Cerebellar nuclear complex (tissue), 1 donor: ENCODE results near the gene PRKN.

Experiments
- DNase-seq, 2 experiments: peaks; one replicate each; lab custom pipeline; 2025; lab: John Stamatoyannopoulos, UW

PRKN gene

GRCh38 chr6:161722394-161722793 is 1005.2 kb downstream of the PRKN start:
- no peak for DNase-seq

DNA sequence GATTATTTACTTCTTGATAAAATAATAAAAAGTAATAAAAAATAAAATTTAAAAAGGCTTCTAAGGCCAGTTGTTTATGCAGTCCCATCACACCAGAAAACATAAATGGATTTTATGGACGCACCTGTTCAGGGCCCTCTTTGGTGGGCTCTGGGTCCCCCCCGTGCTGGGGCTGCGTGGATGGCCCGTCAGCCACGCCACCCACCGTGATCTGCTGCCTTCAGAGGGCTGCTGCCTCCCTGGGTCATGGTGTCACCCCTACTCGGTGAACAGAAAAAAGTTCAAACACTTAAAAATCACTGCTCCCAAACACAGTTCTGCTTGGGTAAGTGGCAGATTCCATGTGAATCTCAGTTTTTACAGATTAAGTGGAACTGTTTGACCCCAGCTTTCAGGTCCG is 1006.1 kb downstream of the PRKN start:
- DNase-seq: no peak

DNA sequence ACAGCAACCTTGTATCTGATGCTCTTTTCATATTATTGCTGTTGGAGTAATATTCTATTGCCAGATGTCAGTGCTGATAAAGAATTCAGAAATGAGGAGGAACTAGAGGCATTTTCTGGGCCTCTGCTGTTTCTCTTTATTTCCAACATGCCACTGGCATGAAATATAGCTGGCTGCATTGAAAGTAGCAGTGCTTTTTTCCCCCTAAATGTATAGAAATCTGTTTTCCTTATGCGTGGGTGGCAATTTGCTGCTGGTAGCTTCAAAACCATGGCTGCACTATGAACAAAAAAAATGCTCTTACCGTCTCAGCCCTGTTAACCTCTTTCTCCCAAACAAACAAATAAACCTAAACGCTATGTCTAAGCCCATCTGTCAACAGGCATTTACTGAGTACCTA is 1011.4 kb downstream of the PRKN start:
- no peak for DNase-seq

DNA sequence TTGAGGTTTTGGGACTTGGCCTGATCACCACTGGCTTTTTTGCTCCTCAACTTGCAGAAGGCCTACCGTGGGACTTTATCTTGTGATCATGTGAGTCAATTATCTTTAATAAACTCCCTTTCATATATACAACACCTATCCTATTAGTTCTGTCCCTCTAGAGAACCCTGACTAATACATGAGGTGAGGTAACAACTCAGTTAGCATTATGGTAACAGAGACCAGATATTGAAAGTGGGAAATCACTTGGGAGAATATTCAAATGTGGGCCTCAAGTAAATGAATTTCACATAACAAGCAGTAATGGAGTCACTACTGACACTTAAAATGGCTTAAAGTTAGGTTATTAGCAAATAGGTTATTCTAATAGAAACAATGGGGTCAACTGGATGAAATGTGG is 1015.6 kb downstream of the PRKN start:
- DNase-seq: no peak

DNA sequence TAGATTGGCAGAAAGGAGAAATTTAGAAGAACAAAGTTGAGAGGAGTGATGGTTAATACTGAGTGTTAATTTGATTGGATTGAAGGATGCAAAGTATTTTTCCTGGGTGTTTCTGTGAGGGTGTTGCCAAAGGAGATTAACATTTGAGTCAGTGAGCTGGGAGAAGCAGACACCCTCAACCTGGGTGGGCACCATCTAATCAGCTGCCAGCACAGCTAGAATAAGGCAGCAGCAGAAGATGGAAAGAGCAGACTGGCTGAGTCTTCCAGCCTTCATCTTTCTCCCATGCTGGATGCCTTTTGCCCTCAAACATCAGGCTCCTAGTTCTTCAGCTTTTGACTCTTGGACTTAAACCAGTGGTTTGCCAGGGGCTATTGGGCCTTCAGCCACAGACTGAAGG is 1016.1 kb downstream of the PRKN start:
- DNase-seq: no peak

DNA sequence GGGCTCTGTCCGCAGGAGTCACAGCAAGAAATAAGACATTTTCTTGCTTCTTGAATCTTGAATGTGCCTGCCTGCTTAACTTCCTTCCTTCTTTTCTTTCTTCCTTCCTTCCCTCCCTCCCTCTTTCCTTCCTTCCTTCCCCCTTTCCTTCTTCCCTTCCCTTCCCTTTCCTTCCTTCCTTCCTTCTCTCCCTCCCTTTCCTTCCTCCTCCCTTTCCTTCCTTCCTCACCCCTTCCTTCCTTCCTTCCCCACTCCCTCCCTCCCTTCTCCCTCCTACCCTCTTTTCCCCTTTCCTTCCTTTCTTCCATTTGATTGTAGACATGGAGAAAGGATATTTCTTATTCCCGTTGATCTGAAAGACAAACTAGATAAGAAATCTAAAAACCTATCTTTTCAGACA is 1016.9 kb downstream of the PRKN start:
- no peak for DNase-seq

DNA sequence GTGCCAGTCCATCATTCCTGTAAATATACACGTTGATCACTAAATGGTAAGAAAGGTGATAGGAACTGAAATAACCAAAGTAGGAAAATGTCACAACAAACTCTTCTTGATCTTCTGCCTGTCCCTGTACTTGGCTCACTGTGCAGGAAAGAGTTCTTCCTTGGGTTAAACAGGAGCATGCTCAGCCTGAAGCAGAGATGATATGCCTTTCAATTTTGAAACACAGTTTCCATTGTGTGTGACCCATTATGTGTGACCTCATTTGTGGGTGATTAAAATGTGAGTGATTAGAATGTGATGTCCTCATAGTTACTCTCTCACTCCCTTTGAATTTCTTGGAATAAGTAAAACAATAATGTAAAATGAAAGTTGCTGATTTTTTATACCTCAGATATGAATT is 1026.5 kb downstream of the PRKN start:
- DNase-seq: no peak

DNA sequence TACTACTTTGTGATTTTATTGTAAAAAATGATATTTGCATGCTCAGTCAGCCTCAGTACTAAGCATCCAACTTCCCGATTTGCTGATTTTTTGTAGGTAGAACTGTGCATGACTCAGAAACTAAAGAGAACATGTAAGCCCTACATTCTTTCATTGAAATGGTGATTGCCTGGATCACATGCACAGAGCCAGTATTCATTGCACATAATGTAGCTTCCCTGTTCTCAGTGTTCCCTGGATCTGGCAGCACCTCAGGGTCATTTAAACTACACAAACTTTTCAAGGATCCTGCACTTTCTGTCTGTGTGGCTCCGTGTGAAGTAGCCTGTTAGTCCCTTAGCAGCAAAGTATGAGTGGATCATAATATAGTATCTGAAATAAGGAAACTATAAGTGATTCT is 1030.8 kb downstream of the PRKN start:
- no peak for DNase-seq

GRCh38 chr6:161694995-161695394 is 1032.6 kb downstream of the PRKN start:
- DNase-seq: no peak

- DNase-seq: no peak
Measured at GRCh38 chr6:161686655-161687054, 1040.9 kb downstream of the PRKN start.

GRCh38 chr6:161684731-161685475 is 1042.7 kb downstream of the PRKN start:
- DNase-seq: no peak

GRCh38 chr6:161683400-161683799 is 1044.2 kb downstream of the PRKN start:
- DNase-seq: no peak

- no peak for DNase-seq
Measured at GRCh38 chr6:161682982-161683381, 1044.6 kb downstream of the PRKN start.

DNA sequence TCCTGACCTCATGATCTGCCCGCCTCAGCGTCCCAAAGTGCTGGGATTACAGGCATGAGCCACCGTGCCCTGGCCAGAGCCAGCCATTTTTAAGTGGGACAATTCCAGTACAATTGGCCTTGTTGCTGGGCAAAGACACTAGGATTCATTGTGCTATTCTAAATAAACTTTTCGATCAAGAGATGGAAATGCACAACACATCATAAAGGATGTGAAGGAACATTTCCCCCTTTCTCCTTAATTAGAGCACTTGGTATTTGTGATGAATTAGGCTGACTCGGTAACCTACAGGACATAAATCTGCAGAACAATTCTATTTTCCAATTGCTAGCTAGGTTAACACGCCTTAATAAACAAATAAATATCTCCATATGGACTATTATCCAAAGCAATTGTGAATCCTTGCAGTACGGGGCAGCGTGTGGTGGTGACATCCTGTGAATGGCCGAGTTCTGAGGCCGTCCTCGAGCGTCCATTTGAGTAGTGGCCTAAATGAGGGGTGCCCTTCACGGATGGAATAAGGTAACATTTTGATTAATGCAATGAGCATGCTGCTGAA is 1047.5 kb downstream of the PRKN start:
- DNase-seq: no peak

DNA sequence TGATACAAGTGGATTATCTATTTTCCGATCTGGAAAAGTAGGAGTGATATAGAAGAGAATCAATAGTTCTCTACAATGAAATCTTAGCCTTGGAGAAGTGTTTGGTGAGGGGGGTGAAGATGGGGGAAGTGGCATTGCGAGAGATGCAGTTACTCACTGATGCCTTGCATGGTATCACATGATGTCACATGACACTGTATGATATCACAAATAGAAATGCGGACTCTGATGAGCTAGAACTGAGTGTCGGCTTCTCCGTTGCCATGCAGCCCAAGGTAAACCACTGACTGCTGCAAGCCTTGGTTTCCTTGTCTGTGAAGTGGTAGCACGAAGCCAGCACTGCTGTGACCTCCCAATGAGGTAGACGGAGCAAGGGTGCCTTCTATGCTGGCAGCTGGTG is 1050.4 kb downstream of the PRKN start:
- no peak for DNase-seq

DNA sequence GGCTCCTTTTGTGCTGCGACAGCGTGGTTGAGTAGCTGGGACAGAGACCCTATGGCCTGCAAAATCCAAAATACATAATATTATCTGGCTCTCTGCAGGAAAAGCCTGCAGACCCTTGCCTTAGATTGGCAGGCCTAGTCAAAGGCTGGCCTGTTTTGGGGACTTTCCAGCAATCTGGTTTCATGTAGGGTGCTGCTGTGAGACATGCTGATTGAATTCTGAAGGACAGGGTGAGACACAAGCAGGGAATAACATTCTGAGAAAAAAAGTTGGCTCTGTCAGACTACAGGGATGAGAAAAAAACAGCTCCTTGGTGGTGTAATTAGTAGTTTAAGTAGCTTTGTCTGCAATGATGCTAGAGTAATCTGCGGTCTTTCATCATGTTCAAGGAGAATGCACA is 1051.0 kb downstream of the PRKN start:
- no peak for DNase-seq

DNA sequence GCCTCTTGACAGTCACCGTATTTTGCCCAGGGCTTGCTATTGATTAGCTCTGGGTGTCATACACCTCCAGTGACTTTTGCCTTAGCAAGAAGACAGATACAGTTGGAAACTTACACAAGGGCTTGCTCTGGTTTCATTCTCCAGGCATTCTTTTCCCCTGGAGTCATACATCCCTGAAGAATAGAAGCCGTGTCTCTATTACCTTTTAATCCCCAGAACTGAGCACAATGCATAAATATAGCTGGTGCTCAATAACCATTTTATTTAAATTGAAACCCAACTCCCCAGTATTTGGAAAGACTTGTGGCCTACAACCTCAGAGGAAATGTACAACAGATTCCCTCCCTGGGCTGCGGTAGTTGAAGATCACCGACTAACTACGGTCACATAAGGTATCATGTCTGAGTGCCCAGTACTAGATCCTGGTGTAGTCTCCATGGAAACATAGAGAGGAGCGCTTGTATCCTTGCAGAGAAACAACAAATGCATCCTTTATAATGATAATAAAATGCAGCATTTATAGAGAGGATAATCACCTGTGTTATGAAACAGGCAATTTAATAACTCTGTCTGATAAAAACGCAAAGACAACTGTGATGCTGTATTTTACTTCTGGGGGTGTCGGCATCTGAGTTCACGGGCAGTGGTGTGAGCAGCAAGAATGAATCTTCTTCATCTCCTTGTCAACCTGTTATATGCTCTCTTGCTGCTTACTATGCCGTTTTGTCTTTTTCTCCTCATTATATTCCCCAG is 1052.5 kb downstream of the PRKN start:
- no peak for DNase-seq

DNA sequence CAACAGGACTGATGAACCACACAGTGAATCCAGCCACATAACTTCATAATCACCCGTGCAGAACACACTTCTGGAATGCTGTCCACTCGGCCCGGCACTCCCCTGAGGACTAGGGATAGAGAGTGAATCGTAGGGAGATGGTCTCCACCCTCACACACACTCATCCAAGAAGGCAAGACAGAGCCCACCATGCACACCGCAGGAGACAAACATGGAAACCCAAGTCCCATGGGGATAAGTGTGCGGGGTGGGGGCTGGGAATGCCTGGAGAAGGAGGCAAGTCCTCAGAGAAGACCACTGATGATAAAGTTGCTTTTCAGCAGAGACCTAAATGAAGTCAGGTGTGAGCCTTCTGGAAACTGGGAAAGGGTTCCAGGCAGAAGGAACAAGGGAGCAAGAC is 1054.5 kb downstream of the PRKN start:
- no peak for DNase-seq

GRCh38 chr6:161671117-161671516 is 1056.4 kb downstream of the PRKN start:
- DNase-seq: no peak

DNA sequence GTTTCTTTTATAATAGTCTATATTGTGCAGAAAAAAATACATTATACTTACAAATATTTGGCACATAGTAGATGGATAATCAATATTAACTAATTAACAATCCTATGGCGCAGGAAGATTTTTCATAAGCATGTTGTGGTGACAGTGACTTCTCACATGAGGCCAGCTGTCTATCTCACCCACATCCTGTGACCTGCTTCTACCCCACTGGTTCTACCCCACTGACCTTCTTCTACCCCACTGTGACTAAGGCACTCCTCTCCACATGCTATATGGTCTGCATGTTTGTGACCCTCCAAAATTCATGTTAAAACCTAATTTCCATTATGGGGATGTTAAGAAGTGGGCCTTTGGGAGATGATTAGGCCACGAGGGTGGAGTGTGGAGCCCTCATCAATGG is 1058.9 kb downstream of the PRKN start:
- no peak for DNase-seq

- no peak for DNase-seq
Measured at GRCh38 chr6:161667957-161668356, 1059.6 kb downstream of the PRKN start.

DNA sequence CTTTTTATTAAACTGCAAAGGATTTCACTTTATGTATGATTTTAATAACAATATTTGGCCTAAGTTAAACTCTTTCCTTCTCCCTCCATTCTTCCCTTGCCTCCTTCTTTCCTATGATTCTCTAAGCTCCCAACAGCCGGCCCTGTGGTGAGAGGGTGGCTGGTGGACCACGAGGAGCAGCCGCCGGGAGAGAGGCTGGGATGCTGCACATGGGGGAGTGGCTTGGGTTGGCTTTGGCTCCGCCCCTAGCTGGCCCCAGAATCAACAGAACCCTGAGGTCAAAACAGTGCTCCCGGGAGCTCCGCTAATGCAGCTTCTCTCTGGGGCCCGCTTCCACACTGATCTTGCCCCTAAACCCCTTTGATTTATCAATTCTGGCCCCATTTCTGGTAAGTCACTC is 1063.9 kb downstream of the PRKN start:
- DNase-seq: no peak
